Choroid plexus epithelial cell (primary cell): Measurements from ENCODE around the gene C5AR1.
"Not testable (repeated sequence)": the region's sequence is repeated elsewhere in the genome, so short reads cannot be mapped to it uniquely, and the experiment has no call there.

ENCODE experiments used
- DNase-seq: peaks from one replicate; pipeline ENCODE4 v3.0.0-alpha.2; 2010; ENCODE audit warnings: low read depth
- H3K4me3 ChIP-seq: 2 replicates; pipeline ENCODE4 v1.5.1; 2011; ENCODE audit warnings: low read depth, mild to moderate bottlenecking, control low read depth, low read length, moderate library complexity
- CTCF ChIP-seq: conservative IDR thresholded peaks from 2 replicates; pipeline ENCODE4 v1.5.1; 2011; ENCODE audit warnings: low read depth, mild to moderate bottlenecking, control low read depth, inconsistent platforms, low read length, moderate library complexity

C5AR1 gene

DNA sequence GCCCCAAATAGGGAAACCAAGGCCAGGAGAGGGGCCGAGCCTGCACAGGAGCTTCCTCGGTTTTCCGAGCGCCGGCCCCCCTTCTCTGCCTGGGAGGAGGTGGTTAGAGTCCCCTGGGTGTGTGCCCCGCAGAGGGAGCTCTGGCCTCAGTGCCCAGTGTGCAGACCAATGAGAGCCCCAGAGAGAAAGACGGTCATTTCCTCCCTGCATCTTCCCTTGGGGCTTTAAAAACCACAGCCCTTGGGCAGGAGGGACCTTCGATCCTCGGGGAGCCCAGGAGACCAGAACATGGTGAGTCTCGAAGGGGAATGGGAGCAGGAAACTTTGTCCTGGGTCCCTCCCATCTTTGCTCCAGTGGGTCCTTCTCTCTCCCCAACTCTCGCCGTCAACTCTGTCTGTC is at the start of gene C5AR1:
TSS of gene C5AR1 (plus strand) at position 254 of the 400 bp plus-strand sequence. CDS start at position 289, 35 bp downstream.
- no peak for DNase-seq
- no peak within 1 kb of the TSS for H3K4me3 ChIP-seq
- TF ChIP-seq CTCF = no peak

DNA sequence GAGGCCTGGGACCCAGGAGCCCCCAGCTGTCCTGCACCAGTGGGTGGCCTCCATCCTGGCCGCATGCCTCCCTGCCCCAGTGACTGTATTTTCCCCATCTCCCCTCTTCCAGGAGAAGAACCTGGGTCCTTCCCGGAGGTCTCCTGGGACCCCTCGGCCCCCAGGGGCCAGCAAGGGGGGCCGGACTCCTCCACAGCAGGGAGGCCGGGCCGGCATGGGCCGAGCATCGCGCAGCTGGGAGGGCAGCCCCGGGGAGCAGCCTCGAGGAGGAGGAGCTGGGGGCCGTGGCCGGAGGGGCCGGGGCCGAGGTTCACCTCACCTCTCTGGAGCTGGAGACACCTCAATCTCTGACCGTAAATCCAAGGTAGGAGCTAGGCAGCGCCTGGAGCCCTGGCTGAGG is 49.2 kb upstream of the C5AR1 start:
- H3K4me3 ChIP-seq = no peak overlapping the region
- no peak for TF ChIP-seq CTCF
- DNase-seq = no peak

DNA sequence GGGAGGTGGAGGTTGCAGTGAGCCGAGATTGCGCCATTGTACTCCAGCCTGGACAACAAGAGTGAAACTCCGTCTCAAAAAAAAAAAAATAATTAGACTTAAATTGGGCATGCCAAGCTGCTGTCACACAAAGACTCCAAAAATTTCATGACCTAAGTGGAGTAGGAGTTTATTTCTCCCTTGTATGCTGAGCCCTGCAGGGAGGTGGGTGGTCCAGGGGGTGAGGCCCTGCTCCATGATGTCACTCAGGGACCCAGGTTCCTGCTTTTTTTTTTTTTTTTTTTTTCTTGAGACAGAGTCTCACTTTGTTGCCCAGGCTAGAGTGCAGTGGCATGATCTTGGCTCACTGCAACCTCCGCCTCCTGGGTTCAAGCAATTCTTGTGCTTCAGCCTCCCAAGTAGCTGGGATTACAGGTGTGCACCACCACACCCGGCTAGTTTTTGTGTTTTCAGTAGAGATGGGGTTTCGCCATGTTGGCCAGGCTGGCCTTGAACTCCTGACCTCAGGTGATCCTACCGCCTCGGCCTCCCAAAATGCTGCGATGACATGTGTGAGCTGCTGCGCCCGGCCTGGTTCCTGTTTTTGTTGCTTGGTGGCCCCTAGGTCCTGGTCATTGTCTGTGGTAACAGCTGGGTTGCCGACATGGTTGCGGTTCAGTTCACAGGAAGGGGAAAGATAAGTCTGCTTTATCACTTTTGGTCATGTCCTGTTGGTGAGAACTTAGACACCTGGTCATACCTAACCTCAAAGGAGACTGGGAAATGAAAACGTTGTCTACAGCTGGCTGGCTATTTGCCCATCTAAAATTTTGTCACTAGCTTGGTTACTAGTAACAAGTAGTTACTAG is 47.5 kb upstream of the C5AR1 start:
- not testable (repeated sequence) for DNase-seq, H3K4me3 ChIP-seq

DNA sequence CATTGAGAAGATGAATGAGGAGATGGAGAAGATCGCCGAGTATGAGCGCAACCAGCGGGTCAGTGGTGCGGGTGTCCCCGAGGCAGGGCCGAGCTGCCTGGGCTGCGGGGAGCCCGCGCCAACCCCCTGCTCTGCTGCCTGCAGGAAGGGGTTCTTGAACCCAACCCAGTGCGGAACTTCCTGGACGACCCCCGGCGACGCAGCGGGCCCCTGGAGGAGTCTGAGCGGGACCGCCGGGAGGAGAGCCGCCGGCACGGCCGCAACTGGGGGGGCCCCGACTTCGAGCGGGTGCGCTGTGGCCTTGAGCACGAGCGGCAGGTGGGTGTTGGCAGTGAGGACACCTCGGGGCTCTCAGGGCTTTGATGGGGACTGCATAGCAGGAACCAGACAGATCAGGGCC is 45.0 kb upstream of the C5AR1 start:
- no peak overlapping the region for H3K4me3 ChIP-seq
- DNase-seq = no peak
- no peak for TF ChIP-seq CTCF

- no peak for DNase-seq
- no peak for TF ChIP-seq CTCF
- H3K4me3 ChIP-seq = no peak overlapping the region
These were observed 43.2 kb upstream of the C5AR1 start for GRCh38 chr19:47266401-47266941.

- TF ChIP-seq CTCF = no peak
- H3K4me3 ChIP-seq = no peak overlapping the region
- no peak for DNase-seq
These were observed 42.3 kb upstream of the C5AR1 start for GRCh38 chr19:47267350-47267759.

DNA sequence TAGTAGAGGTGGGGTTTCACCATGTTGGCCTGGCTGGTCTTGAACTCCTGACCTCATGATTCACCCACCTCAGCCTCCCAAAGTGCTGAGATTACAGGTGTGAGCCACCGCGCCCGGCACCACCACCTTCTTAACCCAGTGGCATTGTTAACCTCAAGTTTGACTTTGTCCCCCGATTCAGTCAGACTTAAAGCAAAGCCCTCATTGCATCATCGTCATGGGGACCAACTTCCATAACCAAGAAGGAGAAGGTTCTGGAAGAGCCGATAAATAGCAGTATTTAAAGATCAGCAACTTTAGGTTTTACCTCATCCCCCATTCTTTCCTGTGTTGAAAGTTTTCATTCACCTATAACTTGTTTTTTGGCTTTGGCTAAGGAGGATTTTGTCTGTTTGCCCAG is 41.6 kb upstream of the C5AR1 start:
- TF ChIP-seq CTCF = no peak
- H3K4me3 ChIP-seq = no peak overlapping the region
- no peak for DNase-seq
